Activated T-helper 1 cell treated with anti-CD3 and anti-CD28 coated beads, Interleukin-12 subunit alpha, Interleukin-12 subunit beta, Interleukin-2, Interleukin-4 antibody, amounts not matched to agents 30 ng/mL and 10 ng/mL and 1 ng/mL, durations not matched to agents 14 hours and 24 hours and 36 hours (primary cell): Measurements from ENCODE around the gene HEXIM2. TPM values are rescaled to one million over a fixed set of nuclear protein-coding genes. Genes with fewer than 3 reads are reported as not detected.
A peak's percentile ranks its signal among the peaks of the same experiment; 100 is the strongest.
"Not testable (repeated sequence)": the region's sequence is repeated elsewhere in the genome, so short reads cannot be mapped to it uniquely, and the experiment has no call there.

Experiments
- DNase-seq: peaks from one replicate; pipeline ENCODE4 v3.0.0; 2021; ENCODE audit warnings: low spot score
- H3K27ac Mint-ChIP-seq: one replicate; pipeline ENCODE4 v1.8.0; 2021; ENCODE audit warnings: mild to moderate bottlenecking, mixed read lengths
- H3K27me3 Mint-ChIP-seq: one replicate; pipeline ENCODE4 v1.8.0; 2022; ENCODE audit warnings: mild to moderate bottlenecking, moderate library complexity, mixed read lengths; ENCODE audit not compliant: insufficient read depth
- H3K36me3 Mint-ChIP-seq: one replicate; pipeline ENCODE4 v1.8.0; 2021; ENCODE audit warnings: low read depth, mixed read lengths
- H3K4me1 Mint-ChIP-seq: one replicate; pipeline ENCODE4 v1.8.0; 2021; ENCODE audit warnings: low read depth, mixed read lengths
- H3K4me3 Mint-ChIP-seq: one replicate; pipeline ENCODE4 v1.8.0; 2021; ENCODE audit warnings: mild to moderate bottlenecking, moderate library complexity, mixed read lengths
- H3K9me3 Mint-ChIP-seq: one replicate; pipeline ENCODE4 v1.8.0; 2021; ENCODE audit warnings: mixed read lengths
- intact Hi-C: fragments of 100-400 bp; cut with micrococcal nuclease; formaldehyde crosslinking; loops from one replicate; pipeline ENCODE4 v1.15.1; 2024
- total RNA-seq: library from RNA; stranded (reverse); gene quantifications from 2 replicates; pipeline ENCODE4 v1.2.3, GENCODE V29; 2022

Gene HEXIM2
- total RNA-seq, 1 donor from 2014 or later = 6.7 TPM

- intact Hi-C loops = no loop called here
- Mint-ChIP-seq H3K9me3 (no peaks in the 10 kb centered on the region), H3K27me3 (no peaks in the 10 kb centered on the region), H3K4me1 (no peaks in the 10 kb centered on the region), H3K4me3 (no peak overlapping the region), H3K36me3 (no peaks in the 10 kb centered on the region), H3K27ac (no peak overlapping the region)
- DNase-seq = no peak
Measured at GRCh38 chr17:45200701-45201100, 39.0 kb downstream of the HEXIM2 start.

GRCh38 chr17:45201457-45201856, 39.8 kb downstream of the HEXIM2 start:
- no peak for DNase-seq
- Mint-ChIP-seq H3K4me3 (no peak overlapping the region), H3K9me3 (no peaks in the 10 kb centered on the region), H3K36me3 (no peaks in the 10 kb centered on the region), H3K4me1 (no peaks in the 10 kb centered on the region), H3K27ac (no peak overlapping the region), H3K27me3 (no peaks in the 10 kb centered on the region)
- intact Hi-C loops = no loop called here

GRCh38 chr17:45201880-45202279, 40.2 kb downstream of the HEXIM2 start:
- H3K27ac Mint-ChIP-seq, H3K4me1 Mint-ChIP-seq, H3K36me3 Mint-ChIP-seq, H3K27me3 Mint-ChIP-seq, intact Hi-C loops, DNase-seq, H3K9me3 Mint-ChIP-seq, H3K4me3 Mint-ChIP-seq: not testable (repeated sequence)

- Mint-ChIP-seq H3K27ac (peak overlapping the region; percentile 80), H3K4me3 (peak overlapping the region; percentile 93), H3K36me3 (peaks cover 46% of the 10 kb centered on the region)
Measured at GRCh38 chr17:45218895-45219661, 57.4 kb downstream of the HEXIM2 start.

More at GRCh38 chr17:45218895-45219661, 57.4 kb downstream of the HEXIM2 start:
- Mint-ChIP-seq H3K9me3 (no peaks in the 10 kb centered on the region), H3K27me3 (no peaks in the 10 kb centered on the region), H3K4me1 (peaks cover 42% of the 10 kb centered on the region)
- DNase-seq = peak; percentile 73
- intact Hi-C loops = loop anchor here (1.0 kb wide), 5 partner anchors 16 to 166 kb away; partner anchors contain the start of gene ACBD4

Other genes starting within 250 kb of the HEXIM2 start
- not detected in 2 replicates for gene GFAP, start 246.4 kb upstream of the HEXIM2 start, total RNA-seq
- gene KIF18B, start 214.1 kb upstream of the HEXIM2 start, total RNA-seq = 41.4 and 42.8 TPM in 2 replicates
- 0.39 and 0.54 TPM in 2 replicates for gene C1QL1, start 193.6 kb upstream of the HEXIM2 start, total RNA-seq
- 24.0 and 24.9 TPM in 2 replicates for gene DCAKD, start 110.2 kb upstream of the HEXIM2 start, total RNA-seq
- gene NMT1, start 100.6 kb upstream of the HEXIM2 start, total RNA-seq = 168 and 173 TPM in 2 replicates
- gene PLCD3, start 29.4 kb upstream of the HEXIM2 start, total RNA-seq = 2.4 and 4.3 TPM in 2 replicates
- 11.3 and 12.5 TPM in 2 replicates for gene ACBD4, start 26.2 kb upstream of the HEXIM2 start, total RNA-seq
- gene HEXIM1, start 13.4 kb upstream of the HEXIM2 start, total RNA-seq = 65.9 and 67.9 TPM in 2 replicates
- 363 and 374 TPM in 2 replicates for gene FMNL1, start 60.0 kb downstream of the HEXIM2 start, total RNA-seq
- 0.44 and 0.56 TPM in 2 replicates for gene SPATA32, start 100.2 kb downstream of the HEXIM2 start, total RNA-seq
- 64.4 and 64.7 TPM in 2 replicates for gene MAP3K14, start 155.1 kb downstream of the HEXIM2 start, total RNA-seq